Astrocyte of the cerebellum (primary cell): Measurements from ENCODE around the gene INPP4B.

Experiments used
- DNase-seq: peaks from one replicate; pipeline ENCODE4 v3.0.0-alpha.2; 2011; ENCODE audit warnings: low read depth
- H3K4me3 ChIP-seq: 2 replicates; pipeline ENCODE4 v1.5.1; 2011; ENCODE audit warnings: mild to moderate bottlenecking, low read depth, low read length, moderate library complexity
- CTCF ChIP-seq: IDR thresholded peaks from 2 replicates; pipeline ENCODE4 v1.5.1; 2012; ENCODE audit warnings: low read length, low read depth, moderate library complexity, mild to moderate bottlenecking; ENCODE audit errors: missing control alignments
- in situ Hi-C: cut with HindIII; loops from 2 replicates; pipeline ENCODE4 v1.10.0; 2017; ENCODE audit warnings: low sequenced_read_pairs

The INPP4B gene

DNA sequence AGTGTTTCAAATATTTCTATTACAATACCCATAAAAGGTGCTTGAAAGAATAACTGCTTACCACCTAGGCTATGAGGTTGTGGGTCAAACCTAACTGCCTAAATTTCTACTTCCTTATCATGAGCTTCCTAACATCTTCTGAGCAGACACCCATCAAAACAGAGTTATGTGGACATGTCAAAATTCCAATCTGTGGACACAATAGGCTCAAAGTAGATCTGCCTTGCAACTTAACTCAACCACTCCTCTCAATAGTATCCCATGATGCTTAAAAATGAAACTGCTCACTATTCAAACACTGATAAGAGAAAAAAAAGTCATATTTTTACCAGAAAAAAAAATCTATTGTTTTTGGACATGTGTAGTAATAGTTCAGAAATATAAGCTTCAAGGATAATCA is 462.7 kb downstream of the INPP4B start:
- no peak for DNase-seq
- no peak for TF ChIP-seq CTCF
- no peak overlapping the region for H3K4me3 ChIP-seq
- in situ Hi-C loops, result no loop called here

GRCh38 chr4:142380052-142380602 is 466.0 kb downstream of the INPP4B start:
- DNase-seq, result no peak
- in situ Hi-C loops, result no loop called here
- H3K4me3 ChIP-seq, result no peak overlapping the region
- TF ChIP-seq CTCF, result no peak

GRCh38 chr4:142379277-142380051 is 466.6 kb downstream of the INPP4B start:
- TF ChIP-seq CTCF, result no peak
- DNase-seq, result peak; percentile 66
- H3K4me3 ChIP-seq, result no peak overlapping the region
- in situ Hi-C loops, result no loop called here

GRCh38 chr4:142378179-142378578 is 467.9 kb downstream of the INPP4B start:
- H3K4me3 ChIP-seq, result no peak overlapping the region
- in situ Hi-C loops, result no loop called here
- DNase-seq, result no peak

DNA sequence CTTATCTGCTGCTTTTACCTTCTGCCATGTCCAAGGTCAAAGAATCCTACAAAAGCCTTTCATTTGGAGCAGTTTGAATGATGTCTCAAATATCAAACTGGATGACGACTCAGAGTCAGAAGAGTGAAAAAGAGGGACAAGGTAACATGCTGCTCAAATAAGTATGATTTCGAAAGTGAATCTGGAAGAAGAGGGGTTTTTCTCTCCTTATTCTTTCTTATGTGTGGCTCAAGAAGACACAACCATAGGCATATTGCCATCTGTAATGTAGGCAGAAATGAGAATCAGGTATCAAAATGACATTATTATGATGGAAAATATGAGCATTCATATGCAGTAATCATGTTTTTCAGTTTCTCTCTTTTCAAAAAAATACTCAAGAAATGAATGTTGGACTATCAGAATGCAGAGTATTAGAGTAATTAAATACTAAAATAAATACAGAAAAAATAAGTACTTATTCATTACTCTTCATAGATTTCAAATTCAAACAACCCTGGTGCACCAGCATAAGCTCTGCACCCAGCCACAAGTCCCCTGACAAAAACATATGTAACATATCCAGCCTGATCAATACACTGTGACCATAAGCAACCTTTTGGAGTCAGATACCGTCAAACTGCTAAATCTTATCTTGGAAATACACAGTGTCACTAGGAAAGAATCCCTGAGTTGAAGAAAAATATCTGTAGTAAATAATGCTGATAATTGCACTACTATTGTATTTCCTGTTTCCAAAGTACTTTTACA is 468.6 kb downstream of the INPP4B start:
- DNase-seq, result no peak
- no peak for TF ChIP-seq CTCF
- in situ Hi-C loops, result no loop called here

More at GRCh38 chr4:142378179-142378578, 467.9 kb downstream of the INPP4B start:
- TF ChIP-seq CTCF, result no peak

DNA sequence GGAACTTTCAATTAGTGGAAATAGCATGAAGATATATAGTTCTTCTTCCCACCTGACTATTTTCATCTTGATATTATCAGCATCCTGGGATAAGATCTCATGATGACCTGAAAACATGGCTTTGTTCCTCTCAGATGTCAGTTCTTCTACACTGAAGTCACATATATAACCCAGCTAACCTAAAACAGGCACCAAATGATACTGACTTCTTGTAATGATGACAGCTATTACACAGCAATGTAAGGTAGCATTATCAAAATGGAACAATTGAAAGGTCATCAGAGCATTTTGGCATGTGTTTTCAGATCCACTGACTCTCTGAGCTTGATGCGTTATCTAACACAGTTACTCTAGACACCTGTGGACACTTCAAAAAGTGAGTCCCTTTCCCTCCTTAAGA is 469.9 kb downstream of the INPP4B start:
- in situ Hi-C loops, result no loop called here
- H3K4me3 ChIP-seq, result no peak overlapping the region
- DNase-seq, result no peak
- no peak for TF ChIP-seq CTCF

More for the DNA sequence above, 468.6 kb downstream of the INPP4B start:
- no peak overlapping the region for H3K4me3 ChIP-seq
